HEK293 (cell line): ENCODE measurements around the gene KIRREL3.

ENCODE experiments used
- CTCF ChIP-seq: fragments of 450-650 bp; formaldehyde crosslinking; IDR thresholded peaks from 2 replicates; pipeline ENCODE4 v1.5.1; 2016; ENCODE audit warnings: missing biosample characterization, missing genetic modification characterization
- GLIS1 ChIP-seq: fragments of 450-650 bp; formaldehyde crosslinking; IDR thresholded peaks from 2 replicates; pipeline ENCODE4 v1.5.1; 2016; ENCODE audit warnings: missing biosample characterization, missing genetic modification characterization

GRCh38 chr11:127027789-127028188 is 27.2 kb upstream of the KIRREL3 start:
- no peak for TF ChIP-seq GLIS1 (tag by site-specific recombination)
- no peak for TF ChIP-seq CTCF (tag by site-specific recombination)
